Upper lobe of left lung (tissue), 4 donors: Measurements from ENCODE around the gene PDE4D.

Experiments used
- POLR2A ChIP-seq, 4 donors: fragments of 450-650 bp; IDR thresholded peaks; one replicate each; pipeline ENCODE4 v1.5.1; 2016 to 2017; ENCODE audit warnings: antibody characterized with exemption in 4 of 4, mild to moderate bottlenecking in 2 of 4
- TF ChIP-seq, protein P1 (sequence below), 6 experiments: fragments of 450-650 bp in 4 of 6; fragments of 200-600 bp in 2 of 6; sonication (generic) in 2 of 6; IDR thresholded peaks; one replicate each; pipeline ENCODE4 v1.5.1; 2016 to 2019; ENCODE audit warnings: antibody characterized with exemption in 6 of 6

- TF ChIP-seq, protein P1, sequence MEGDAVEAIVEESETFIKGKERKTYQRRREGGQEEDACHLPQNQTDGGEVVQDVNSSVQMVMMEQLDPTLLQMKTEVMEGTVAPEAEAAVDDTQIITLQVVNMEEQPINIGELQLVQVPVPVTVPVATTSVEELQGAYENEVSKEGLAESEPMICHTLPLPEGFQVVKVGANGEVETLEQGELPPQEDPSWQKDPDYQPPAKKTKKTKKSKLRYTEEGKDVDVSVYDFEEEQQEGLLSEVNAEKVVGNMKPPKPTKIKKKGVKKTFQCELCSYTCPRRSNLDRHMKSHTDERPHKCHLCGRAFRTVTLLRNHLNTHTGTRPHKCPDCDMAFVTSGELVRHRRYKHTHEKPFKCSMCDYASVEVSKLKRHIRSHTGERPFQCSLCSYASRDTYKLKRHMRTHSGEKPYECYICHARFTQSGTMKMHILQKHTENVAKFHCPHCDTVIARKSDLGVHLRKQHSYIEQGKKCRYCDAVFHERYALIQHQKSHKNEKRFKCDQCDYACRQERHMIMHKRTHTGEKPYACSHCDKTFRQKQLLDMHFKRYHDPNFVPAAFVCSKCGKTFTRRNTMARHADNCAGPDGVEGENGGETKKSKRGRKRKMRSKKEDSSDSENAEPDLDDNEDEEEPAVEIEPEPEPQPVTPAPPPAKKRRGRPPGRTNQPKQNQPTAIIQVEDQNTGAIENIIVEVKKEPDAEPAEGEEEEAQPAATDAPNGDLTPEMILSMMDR (IDR thresholded peaks at IDR 0.05): no peak
- TF ChIP-seq POLR2A (IDR thresholded peaks at IDR 0.05): no peak
Observed at GRCh38 chr5:59652449-59652848, 241.1 kb downstream of the PDE4D start.
